ENCODE data around the gene TEX19. TPM values are rescaled to one million over a fixed set of nuclear protein-coding genes. Genes with fewer than 3 reads are reported as not detected.

TEX19 gene
- total and polyA plus RNA-seq, 9 of the 15 experiments (the other 6 are each of a cell fraction or from before 2014, with no cell fraction given): 0.10 to 4.9 (median 1.9) TPM

- Histone ChIP-seq H3K9ac (ENCODE audit: insufficient read depth in 1 of 2, low read depth in 2 of 2, low read length in 2 of 2) (no peak overlapping the region), H4K20me1 (replicated peaks; ENCODE audit: control insufficient read depth, insufficient read depth, low read length) (no peaks in the 10 kb centered on the region), H3K27me3 (ENCODE audit: control insufficient read depth in 2 of 2, insufficient read depth in 2 of 2, low read length in 2 of 2) (no peaks in the 10 kb centered on the region), H3K4me3 (no peak overlapping the region), H3K4me2 (ENCODE audit: insufficient read depth, low read length) (no peak overlapping the region), H3K79me2 (ENCODE audit: control insufficient read depth, insufficient read depth, low read length) (no peaks in the 10 kb centered on the region), H3K27ac (ENCODE audit: extremely low read depth, low read depth, low read length) (no peak overlapping the region), H3K9me3 (replicated peaks; ENCODE audit: control insufficient read depth, insufficient read depth, low read depth, low read length) (no peaks in the 10 kb centered on the region), H3K36me3 (ENCODE audit: control insufficient read depth, insufficient read depth, low read length) (no peaks in the 10 kb centered on the region), H3K9me1 (ENCODE audit: control insufficient read depth, insufficient read depth, low read length) (no peaks in the 10 kb centered on the region), H3K4me1 (replicated peaks in 1 of 2; ENCODE audit: control insufficient read depth in 2 of 2, insufficient read depth in 2 of 2, low read length in 2 of 2) (peaks cover 9 to 36% of the 10 kb centered on the region in 2 experiments; a peak in 4 of 5 replicates), H2AFZ (ENCODE audit: low read depth, low read length) (no peak overlapping the region)
- intact Hi-C loops (cut with micrococcal nuclease): no loop called here
- DNase-seq (ENCODE audit: extremely low read depth in 1 of 4, low spot score in 3 of 4) (no peak), FAIRE-seq (no peak), ATAC-seq (no peak)
- CTCF ChIA-PET (ENCODE audit: low intra/inter-chr PET ratio): no interaction called here
- WGBS (ENCODE audit: insufficient coverage, low coverage, missing lambda C conversion rate): 93% methylated on average over 6 of the region's 7 CpGs
- no TSS peak for BruUV-seq (replicated peaks)
- POLR2A ChIA-PET: interaction anchor here (0.6 kb wide), 2 partner anchors 285 to 726 kb away, joined by 3 read pairs; no protein-coding TSS in a partner anchor
- TF ChIP-seq ELF1 (tag; IDR thresholded peaks at IDR 0.05) (no peak), HES1 (IDR thresholded peaks at IDR 0.05; ENCODE audit: low read depth) (no peak), ZNF121 (CRISPR knock-in tag; conservative IDR thresholded peaks at IDR 0.05) (no peak), NCOA4 (IDR thresholded peaks at IDR 0.05; ENCODE audit: partially characterized antibody) (no peak), HDGF (IDR thresholded peaks at IDR 0.05) (no peak), BDP1 (IDR thresholded peaks at IDR 0.05; ENCODE audit: insufficient read depth, insufficient read length) (no peak)
- in situ Hi-C loops (cut with MboI): no loop called here
Observed at GRCh38 chr17:82369211-82369610, 10.2 kb downstream of the TEX19 start.
